GM21717 (cell line): ENCODE data around the gene PPP2R5C.
"Not testable (repeated sequence)": the region's sequence is repeated elsewhere in the genome, so short reads cannot be mapped to it uniquely, and the experiment has no call there.

Experiments used
- ATAC-seq: cut with Tn5 transposase; IDR thresholded peaks from one replicate; pipeline ENCODE4 v1.9.1; 2021; ENCODE audit warnings: mild to moderate bottlenecking, moderate library complexity; ENCODE audit not compliant: unreplicated experiment

PPP2R5C gene

GRCh38 chr14:101749756-101750155 is 11.8 kb upstream of the PPP2R5C start:
- ATAC-seq, result not testable (repeated sequence)

GRCh38 chr14:101754893-101755292 is 6.6 kb upstream of the PPP2R5C start:
- no peak for ATAC-seq

- ATAC-seq, result no peak
Observed at GRCh38 chr14:101755591-101756324, 5.8 kb upstream of the PPP2R5C start.

- ATAC-seq, result no peak
Observed at GRCh38 chr14:101757064-101757838, 4.3 kb upstream of the PPP2R5C start.

- ATAC-seq, result no peak
Observed at GRCh38 chr14:101757839-101758211, 3.7 kb upstream of the PPP2R5C start.

- no peak for ATAC-seq
Observed at GRCh38 chr14:101758913-101759593, 2.5 kb upstream of the PPP2R5C start.

- peak; percentile 37 for ATAC-seq
Observed at GRCh38 chr14:101760138-101761011, 1.1 kb upstream of the PPP2R5C start.

- ATAC-seq, result peak; percentile 20
Observed at GRCh38 chr14:101761881-101762529, 496 bp downstream of the PPP2R5C start.

GRCh38 chr14:101762530-101763101 is 1.1 kb downstream of the PPP2R5C start:
- no peak for ATAC-seq

GRCh38 chr14:101763941-101764709 is 2.6 kb downstream of the PPP2R5C start:
- no peak for ATAC-seq

- ATAC-seq, result no peak
Observed at GRCh38 chr14:101767618-101768362, 6.3 kb downstream of the PPP2R5C start.

- ATAC-seq, result no peak
Observed at GRCh38 chr14:101770183-101770582, 8.7 kb downstream of the PPP2R5C start.

GRCh38 chr14:101772770-101773169 is 11.3 kb downstream of the PPP2R5C start:
- no peak for ATAC-seq

- ATAC-seq, result no peak
Observed at GRCh38 chr14:101773378-101773777, 11.9 kb downstream of the PPP2R5C start.

GRCh38 chr14:101774006-101774795 is 12.7 kb downstream of the PPP2R5C start:
- ATAC-seq, result no peak

- no peak for ATAC-seq
Observed at GRCh38 chr14:101774814-101775213, 13.3 kb downstream of the PPP2R5C start.

- ATAC-seq, result no peak
Observed at GRCh38 chr14:101775826-101776225, 14.3 kb downstream of the PPP2R5C start.

GRCh38 chr14:101776344-101776743 is 14.8 kb downstream of the PPP2R5C start:
- peak; percentile 45 for ATAC-seq
